Caco-2 (cell line): Measurements from ENCODE around the gene RERE. TPM values are rescaled to one million over a fixed set of nuclear protein-coding genes. Genes with fewer than 3 reads are reported as not detected.

ENCODE experiments used
- BruUV-seq: library from RNA; stranded (reverse); fragments of 400-500 nt; replicated peaks from 2 replicates; lab custom pipeline; 2021; lab: Mats Ljungman, UMichigan
- CTCF ChIA-PET: fragments of 300-600 bp; sonication (Branson Sonifier 250); formaldehyde crosslinking; loops from one replicate; lab custom pipeline; 2022; ENCODE audit warnings: antibody characterized with exemption; lab: Charles Lee
- POLR2A ChIA-PET: fragments of 300-600 bp; sonication (Branson Sonifier 250); formaldehyde crosslinking; loops from one replicate; lab custom pipeline; 2022; ENCODE audit warnings: antibody characterized with exemption; lab: Charles Lee
- DNase-seq, 2 experiments: peaks; one replicate each; pipeline versions ENCODE4 v3.0.0 to v3.0.0-alpha.2; 2020 to 2022
- H3K27me3 ChIP-seq: replicated peaks from 2 replicates; pipeline ENCODE4 v1.6.0; 2011; ENCODE audit warnings: low read length; ENCODE audit not compliant: control insufficient read depth, insufficient read depth
- H3K36me3 ChIP-seq: 2 replicates; pipeline ENCODE4 v1.5.1; 2011; ENCODE audit warnings: low read length; ENCODE audit not compliant: control insufficient read depth, insufficient read depth
- H3K4me1 ChIP-seq: fragments of 250-450 bp; sonication (Bioruptor Pico); 2 replicates; pipeline ENCODE4 v1.5.1; 2020; ENCODE audit warnings: mild to moderate bottlenecking
- H3K4me3 ChIP-seq: 2 replicates; pipeline ENCODE4 v1.5.1; 2011; ENCODE audit warnings: low read depth, mild to moderate bottlenecking, control low read depth, low read length
- H3K9me3 ChIP-seq: fragments of 250-450 bp; sonication (Bioruptor Pico); 2 replicates; pipeline ENCODE4 v1.5.1; 2020; ENCODE audit warnings: mild to moderate bottlenecking, moderate library complexity
- H3K27ac Mint-ChIP-seq: one replicate; pipeline ENCODE4 v1.8.0; 2022; ENCODE audit warnings: mixed read lengths; ENCODE audit not compliant: unreplicated experiment
- H3K27me3 Mint-ChIP-seq: one replicate; pipeline ENCODE4 v1.8.0; 2022; ENCODE audit warnings: mixed read lengths; ENCODE audit not compliant: insufficient read depth, unreplicated experiment
- H3K36me3 Mint-ChIP-seq: one replicate; pipeline ENCODE4 v1.8.0; 2022; ENCODE audit warnings: mild to moderate bottlenecking, mixed read lengths; ENCODE audit not compliant: insufficient read depth, unreplicated experiment
- H3K4me1 Mint-ChIP-seq: one replicate; pipeline ENCODE4 v1.8.0; 2022; ENCODE audit warnings: low read depth, mixed read lengths; ENCODE audit not compliant: unreplicated experiment
- H3K4me3 Mint-ChIP-seq: one replicate; pipeline ENCODE4 v1.8.0; 2022; ENCODE audit warnings: mild to moderate bottlenecking, moderate library complexity, mixed read lengths; ENCODE audit not compliant: unreplicated experiment
- H3K9me3 Mint-ChIP-seq: one replicate; pipeline ENCODE4 v1.8.0; 2022; ENCODE audit warnings: mixed read lengths; ENCODE audit not compliant: unreplicated experiment
- CTCF ChIP-seq, 2 experiments: fragments of 200-600 bp in 1 of 2; IDR thresholded peaks; 1 replicate in 1 of 2; 2 replicates in 1 of 2; pipeline versions ENCODE4 v1.5.1 to v1.8.0; 2011 to 2022; ENCODE audit warnings: antibody characterized with exemption in 1 of 2, control low read depth in 1 of 2, inconsistent platforms in 1 of 2, low read depth in 1 of 2, low read length in 1 of 2, mild to moderate bottlenecking in 1 of 2, moderate library complexity in 1 of 2; ENCODE audit not compliant: insufficient read depth in 1 of 2, severe bottlenecking in 1 of 2, unreplicated experiment in 1 of 2
- intact Hi-C: fragments of 100-400 bp; cut with micrococcal nuclease; formaldehyde crosslinking; loops from one replicate; pipeline ENCODE4 v1.10.0; 2022; ENCODE audit not compliant: unreplicated experiment
- total RNA-seq: library from RNA; stranded (reverse); gene quantifications from 2 replicates; pipeline ENCODE4 v1.2.3, GENCODE V29; 2022

RERE gene
- total RNA-seq, 1 experiment from 2014 or later = 85.2 TPM

DNA sequence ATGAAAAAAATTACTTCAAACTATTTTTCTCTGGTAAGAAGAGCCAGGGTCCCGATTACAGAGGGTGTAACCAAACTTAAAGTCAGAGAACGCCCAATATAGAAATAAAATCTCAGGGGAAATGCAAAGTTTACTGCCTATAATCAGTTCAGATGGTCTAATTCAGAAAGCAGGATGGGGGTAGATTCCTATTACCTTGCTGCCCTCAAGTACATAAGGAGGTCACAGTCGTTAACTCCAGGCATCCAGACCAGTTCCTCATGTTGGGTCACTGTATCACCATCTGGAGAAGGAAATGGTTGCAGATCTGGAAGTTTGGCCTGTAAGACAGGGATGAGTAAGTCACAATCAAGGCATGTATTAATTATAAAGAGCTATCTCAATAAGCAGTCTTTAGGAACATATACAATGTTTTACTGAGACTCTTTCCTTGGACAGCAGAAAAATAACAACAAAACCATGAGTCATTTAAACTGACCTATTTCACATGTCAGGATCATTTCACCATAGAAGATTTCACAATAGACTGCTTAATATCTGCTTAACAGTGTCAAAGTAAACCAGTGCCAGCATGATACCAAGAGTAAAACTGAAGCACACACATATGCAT is 320.1 kb downstream of the RERE start:
- ChIA-PET POLR2A (no interaction called here), CTCF (no interaction called here)
- TF ChIP-seq CTCF (IDR thresholded peaks at IDR 0.05; ENCODE audit: insufficient read depth in 1 of 2, low read depth in 1 of 2, low read length in 1 of 2, severe bottlenecking in 1 of 2, unreplicated experiment in 1 of 2) = no peak
- no peak for DNase-seq
- no peak overlapping the region for H3K4me3 ChIP-seq
- peaks cover 3% of the 10 kb centered on the region; the same call in 1 of the 2 replicates for H3K4me1 ChIP-seq
- Mint-ChIP-seq H3K27ac (no peak overlapping the region), H3K4me1 (no peaks in the 10 kb centered on the region), H3K4me3 (no peak overlapping the region), H3K27me3 (no peaks in the 10 kb centered on the region), H3K36me3 (peaks cover 48% of the 10 kb centered on the region), H3K9me3 (no peaks in the 10 kb centered on the region)
- no peaks in the 10 kb centered on the region; the same call in 1 of the 2 replicates for H3K36me3 ChIP-seq
- H3K9me3 ChIP-seq = no peaks in the 10 kb centered on the region
- intact Hi-C loops = no loop called here
- BruUV-seq = no TSS peak
- no peaks in the 10 kb centered on the region for H3K27me3 ChIP-seq

- Histone ChIP-seq H3K4me3 (no peak overlapping the region), H3K27me3 (no peaks in the 10 kb centered on the region), H3K9me3 (no peaks in the 10 kb centered on the region), H3K4me1 (peaks cover 3% of the 10 kb centered on the region; the same call in 1 of the 2 replicates), H3K36me3 (no peaks in the 10 kb centered on the region; the same call in 1 of the 2 replicates)
- BruUV-seq = no TSS peak
- no peak for DNase-seq
- Mint-ChIP-seq H3K27ac (no peak overlapping the region), H3K9me3 (no peaks in the 10 kb centered on the region), H3K4me3 (no peak overlapping the region), H3K4me1 (no peaks in the 10 kb centered on the region), H3K27me3 (no peaks in the 10 kb centered on the region), H3K36me3 (peaks cover 56% of the 10 kb centered on the region)
- intact Hi-C loops = no loop called here
- CTCF ChIA-PET = no interaction called here
- no peak for TF ChIP-seq CTCF (IDR thresholded peaks at IDR 0.05; ENCODE audit: insufficient read depth in 1 of 2, low read depth in 1 of 2, low read length in 1 of 2, severe bottlenecking in 1 of 2, unreplicated experiment in 1 of 2)
- POLR2A ChIA-PET = no interaction called here
Measured at GRCh38 chr1:8496473-8496872, 321.0 kb downstream of the RERE start.

- TF ChIP-seq CTCF (IDR thresholded peaks at IDR 0.05; ENCODE audit: insufficient read depth in 1 of 2, low read depth in 1 of 2, low read length in 1 of 2, severe bottlenecking in 1 of 2, unreplicated experiment in 1 of 2) = no peak
- H3K4me1 Mint-ChIP-seq = no peaks in the 10 kb centered on the region
- H3K27me3 Mint-ChIP-seq = no peaks in the 10 kb centered on the region
- no TSS peak for BruUV-seq
- Histone ChIP-seq H3K9me3 (no peaks in the 10 kb centered on the region), H3K4me3 (no peak overlapping the region), H3K4me1 (peaks cover 3% of the 10 kb centered on the region; the same call in 1 of the 2 replicates), H3K27me3 (no peaks in the 10 kb centered on the region), H3K36me3 (no peaks in the 10 kb centered on the region; the same call in 1 of the 2 replicates)
- DNase-seq = no peak
- H3K4me3 Mint-ChIP-seq = no peak overlapping the region
- no peak overlapping the region for H3K27ac Mint-ChIP-seq
- POLR2A ChIA-PET = interaction anchor here (0.5 kb wide), 1 partner anchor 228 kb away, joined by 6 read pairs; no protein-coding TSS in a partner anchor
- CTCF ChIA-PET = no interaction called here
- no peaks in the 10 kb centered on the region for H3K9me3 Mint-ChIP-seq
- intact Hi-C loops = no loop called here
- peaks cover 56% of the 10 kb centered on the region for H3K36me3 Mint-ChIP-seq
Measured at GRCh38 chr1:8495928-8496401, 321.5 kb downstream of the RERE start.
